GM06990 (cell line): Measurements from ENCODE around the gene ST6GALNAC6.

Experiments used
- DNase-seq: peaks from one replicate; pipeline ENCODE4 v3.0.0-alpha.2; 2011; ENCODE audit not compliant: insufficient read length; ENCODE audit errors: extremely low read depth
- H3K27me3 ChIP-seq: replicated peaks from 2 replicates; pipeline ENCODE4 v1.6.0; 2011; ENCODE audit warnings: low read length; ENCODE audit not compliant: control insufficient read depth, insufficient read depth
- H3K36me3 ChIP-seq: 2 replicates; pipeline ENCODE4 v1.5.1; 2011; ENCODE audit warnings: low read length; ENCODE audit not compliant: control insufficient read depth, insufficient read depth
- H3K4me3 ChIP-seq: replicated peaks from 2 replicates; pipeline ENCODE4 v1.5.1; 2011; ENCODE audit warnings: low read depth, mild to moderate bottlenecking, control low read depth, low read length
- TF ChIP-seq, protein P1 (sequence below): IDR thresholded peaks from 2 replicates; pipeline ENCODE4 v1.5.1; 2011; ENCODE audit warnings: low read length, control low read depth, mild to moderate bottlenecking, inconsistent platforms; ENCODE audit not compliant: insufficient read depth, poor library complexity, severe bottlenecking

The ST6GALNAC6 gene

DNA sequence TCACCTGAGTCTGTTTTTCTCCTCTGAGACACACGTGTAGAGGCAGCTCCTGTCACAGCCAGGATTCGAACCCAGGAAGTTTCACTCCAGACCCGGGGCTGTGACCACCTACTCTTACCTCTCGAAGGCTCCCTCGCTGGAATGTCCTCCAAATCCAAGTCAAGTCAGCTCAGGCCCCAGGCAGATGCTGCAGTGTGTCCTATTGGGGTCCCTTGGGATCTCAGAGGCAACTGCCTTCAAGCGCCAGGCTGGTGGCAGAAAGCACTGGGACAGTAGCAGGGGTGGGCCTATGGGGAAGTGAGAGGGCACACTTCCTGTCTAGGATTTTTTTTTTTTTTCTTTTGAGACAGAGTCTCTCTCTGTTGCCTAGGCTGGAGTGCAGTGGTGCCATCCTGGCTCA lies 18.2 kb upstream of the ST6GALNAC6 start:
- peak; percentile 64 for DNase-seq
- H3K27me3 ChIP-seq, result no peaks in the 10 kb centered on the region
- H3K36me3 ChIP-seq, result peaks cover 11% of the 10 kb centered on the region
- TF ChIP-seq, protein P1, sequence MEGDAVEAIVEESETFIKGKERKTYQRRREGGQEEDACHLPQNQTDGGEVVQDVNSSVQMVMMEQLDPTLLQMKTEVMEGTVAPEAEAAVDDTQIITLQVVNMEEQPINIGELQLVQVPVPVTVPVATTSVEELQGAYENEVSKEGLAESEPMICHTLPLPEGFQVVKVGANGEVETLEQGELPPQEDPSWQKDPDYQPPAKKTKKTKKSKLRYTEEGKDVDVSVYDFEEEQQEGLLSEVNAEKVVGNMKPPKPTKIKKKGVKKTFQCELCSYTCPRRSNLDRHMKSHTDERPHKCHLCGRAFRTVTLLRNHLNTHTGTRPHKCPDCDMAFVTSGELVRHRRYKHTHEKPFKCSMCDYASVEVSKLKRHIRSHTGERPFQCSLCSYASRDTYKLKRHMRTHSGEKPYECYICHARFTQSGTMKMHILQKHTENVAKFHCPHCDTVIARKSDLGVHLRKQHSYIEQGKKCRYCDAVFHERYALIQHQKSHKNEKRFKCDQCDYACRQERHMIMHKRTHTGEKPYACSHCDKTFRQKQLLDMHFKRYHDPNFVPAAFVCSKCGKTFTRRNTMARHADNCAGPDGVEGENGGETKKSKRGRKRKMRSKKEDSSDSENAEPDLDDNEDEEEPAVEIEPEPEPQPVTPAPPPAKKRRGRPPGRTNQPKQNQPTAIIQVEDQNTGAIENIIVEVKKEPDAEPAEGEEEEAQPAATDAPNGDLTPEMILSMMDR, result no peak
- H3K4me3 ChIP-seq, result peak overlapping the region; percentile 63

DNA sequence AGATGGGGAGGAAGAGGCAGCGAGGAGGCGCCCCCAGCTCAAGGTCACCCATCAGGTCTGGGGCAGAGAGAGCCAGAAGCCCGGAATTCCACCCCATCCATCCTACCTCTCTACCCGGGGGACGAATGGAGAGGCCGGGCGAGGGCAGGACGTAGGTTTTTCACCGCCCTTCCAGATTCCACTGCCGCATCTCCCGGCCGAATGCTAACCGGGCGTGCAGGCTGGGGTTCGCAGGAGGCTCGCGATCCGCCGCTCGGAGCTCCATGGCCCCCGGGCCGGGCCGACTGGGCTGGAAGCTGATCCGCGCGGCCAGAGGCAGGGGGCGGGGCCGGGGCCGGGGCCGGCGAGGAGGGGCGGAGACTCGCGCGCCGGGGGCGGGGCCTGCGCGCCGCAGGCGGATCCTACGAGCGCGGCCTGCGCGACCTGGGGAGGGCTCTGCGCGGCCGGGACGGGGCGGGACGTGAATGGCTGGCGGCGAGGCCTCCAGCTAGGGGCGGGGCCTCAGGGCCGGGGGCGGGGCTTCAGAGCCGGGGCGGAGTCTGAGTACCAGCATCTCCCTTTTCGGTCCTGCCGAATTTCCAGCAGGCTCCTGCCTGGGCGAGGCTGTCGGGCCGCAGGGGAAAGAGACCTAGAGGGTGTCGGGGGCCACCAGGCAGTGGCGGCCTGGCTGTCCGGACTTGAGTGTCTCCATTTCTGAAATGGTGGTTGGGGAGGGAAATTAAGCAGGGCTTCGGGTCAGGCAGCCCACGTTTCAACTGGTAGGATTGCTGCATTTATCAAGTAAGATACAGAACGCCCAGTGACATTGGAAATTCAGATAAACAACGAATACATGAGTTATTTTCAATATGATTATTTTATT lies 17.5 kb upstream of the ST6GALNAC6 start, which contains the start of gene ST6GALNAC4:
TSS of gene ST6GALNAC4 (minus strand) at position 322 of the 862 bp plus-strand sequence. CDS start 622 bp downstream, outside the sequence.
- Histone ChIP-seq H3K27me3 (no peaks in the 10 kb centered on the region), H3K4me3 (peak within 1 kb of the TSS; percentile 98), H3K36me3 (peaks cover 18% of the 10 kb centered on the region)
- TF ChIP-seq, protein P1, result no peak
- DNase-seq, result peak; percentile 92

DNA sequence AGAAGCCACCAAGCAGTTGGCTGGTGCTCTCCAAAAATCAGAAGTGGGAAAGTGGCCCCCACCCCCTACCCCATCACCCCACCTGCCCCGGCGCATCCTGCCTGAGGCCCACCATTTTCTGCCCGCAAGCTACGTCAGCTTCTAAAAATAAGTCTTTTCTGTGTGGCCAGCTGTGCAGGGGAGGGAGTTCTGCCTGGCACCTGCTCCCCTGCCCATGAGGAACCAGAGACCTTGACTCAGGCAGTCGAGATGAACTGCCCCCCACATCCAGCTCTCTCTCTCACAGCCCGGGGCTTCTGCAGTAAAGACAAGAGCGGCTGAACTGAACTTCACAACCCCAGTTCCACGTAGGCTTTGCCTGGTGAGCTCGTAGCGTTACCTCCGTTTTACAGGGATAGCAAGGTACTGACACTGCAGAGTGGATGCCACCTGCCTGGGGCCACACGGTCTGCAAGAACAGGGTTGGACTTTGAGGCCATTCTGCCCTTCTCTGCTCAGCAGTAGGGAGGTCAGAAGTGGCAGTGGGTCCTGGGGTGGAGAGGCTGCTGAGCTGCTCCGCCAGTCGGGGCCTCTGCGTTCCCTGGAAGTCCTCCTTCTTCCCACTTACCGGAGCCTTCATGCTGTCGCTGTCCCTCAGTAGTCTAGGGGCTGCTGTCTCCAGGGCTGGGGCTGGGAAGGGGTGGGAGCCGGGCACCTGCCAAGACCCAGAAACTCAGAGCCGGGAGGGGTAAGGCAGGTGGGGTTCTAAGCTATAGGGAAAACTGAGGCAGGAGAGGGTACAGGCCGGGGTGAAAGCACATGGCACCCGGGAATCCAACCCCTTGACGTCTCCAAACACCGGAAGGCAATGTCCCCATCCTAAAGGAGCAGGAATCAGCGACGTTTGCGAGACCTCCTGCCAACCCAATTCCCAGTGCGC lies 16.7 kb upstream of the ST6GALNAC6 start:
- Histone ChIP-seq H3K4me3 (peak overlapping the region; percentile 98), H3K36me3 (peaks cover 20% of the 10 kb centered on the region), H3K27me3 (no peaks in the 10 kb centered on the region)
- DNase-seq, result peak; percentile 78
- TF ChIP-seq, protein P1, result no peak

DNA sequence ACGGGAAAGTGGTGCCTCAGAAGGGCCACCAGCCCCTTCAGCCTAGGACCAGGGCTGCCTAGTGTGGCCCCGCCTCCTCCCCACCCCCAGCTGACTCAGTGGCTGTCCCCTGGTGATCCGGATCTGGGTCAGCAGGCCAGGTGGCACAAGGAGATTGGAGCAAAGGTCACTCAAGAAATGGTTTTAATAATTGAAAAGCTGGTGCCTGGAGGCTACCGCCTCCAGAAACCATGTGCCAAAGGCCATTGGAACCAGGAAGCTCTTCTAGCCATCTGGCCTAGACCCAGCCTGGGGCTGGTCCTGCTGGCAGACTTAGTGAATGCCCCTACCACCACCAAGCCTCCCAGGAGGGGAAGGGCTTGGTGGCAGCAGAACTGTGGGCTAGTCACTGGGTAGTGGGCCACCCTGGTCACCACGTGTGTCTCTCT lies 15.9 kb upstream of the ST6GALNAC6 start:
- no peaks in the 10 kb centered on the region for H3K27me3 ChIP-seq
- TF ChIP-seq, protein P1, result no peak
- H3K4me3 ChIP-seq, result peak overlapping the region; percentile 98
- peaks cover 24% of the 10 kb centered on the region for H3K36me3 ChIP-seq
- DNase-seq, result no peak

DNA sequence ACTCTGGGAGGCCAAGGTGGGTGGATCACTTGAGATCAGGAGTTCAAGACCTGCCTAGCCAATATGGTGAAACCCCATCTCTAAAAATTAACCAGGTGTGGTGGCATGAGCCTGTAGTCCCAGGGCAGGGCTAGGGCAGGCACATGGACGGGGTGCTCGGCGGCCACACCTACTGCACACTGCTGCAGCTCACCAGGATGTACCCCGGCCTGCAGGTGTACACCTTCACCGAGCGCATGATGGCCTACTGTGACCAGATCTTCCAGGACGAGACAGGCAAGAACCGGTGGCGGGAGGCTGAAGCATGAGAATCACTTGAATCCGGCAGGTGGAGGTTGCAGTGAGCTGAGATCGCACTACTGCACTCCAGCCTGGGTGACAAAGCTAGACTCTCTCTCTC lies 14.3 kb upstream of the ST6GALNAC6 start:
- Histone ChIP-seq H3K4me3 (no peak overlapping the region), H3K27me3 (no peaks in the 10 kb centered on the region), H3K36me3 (peaks cover 32% of the 10 kb centered on the region)
- DNase-seq, result no peak
- TF ChIP-seq, protein P1, result no peak
